ENCODE measurements around the gene SOCS3.
"Not testable (repeated sequence)": the region's sequence is repeated elsewhere in the genome, so short reads cannot be mapped to it uniquely, and the experiment has no call there.

SOCS3 gene

GRCh38 chr17:78349891-78350642, 9.8 kb downstream of the SOCS3 start:
- DNase-seq (ENCODE audit: low read depth in 2 of 2) = no peak

GRCh38 chr17:78348055-78348770, 11.7 kb downstream of the SOCS3 start:
- no peak for DNase-seq (ENCODE audit: low read depth in 2 of 2)

GRCh38 chr17:78347453-78347852, 12.4 kb downstream of the SOCS3 start:
- DNase-seq (ENCODE audit: low read depth in 2 of 2) = no peak

GRCh38 chr17:78346605-78347250, 13.1 kb downstream of the SOCS3 start:
- no peak for DNase-seq (ENCODE audit: low read depth in 2 of 2)

- no peak for DNase-seq (ENCODE audit: low read depth in 2 of 2)
These were observed 13.9 kb downstream of the SOCS3 start for GRCh38 chr17:78345791-78346494.

GRCh38 chr17:78345172-78345571, 14.7 kb downstream of the SOCS3 start:
- no peak for DNase-seq (ENCODE audit: low read depth in 2 of 2)

GRCh38 chr17:78344666-78345065, 15.2 kb downstream of the SOCS3 start:
- DNase-seq (ENCODE audit: low read depth in 2 of 2) = no peak

- DNase-seq (ENCODE audit: low read depth in 2 of 2) = peak; percentile 47 to 64
These were observed 16.2 kb downstream of the SOCS3 start for GRCh38 chr17:78343543-78344201.

- DNase-seq (ENCODE audit: low read depth in 2 of 2) = no peak
These were observed 16.7 kb downstream of the SOCS3 start for GRCh38 chr17:78343187-78343542.

GRCh38 chr17:78342449-78343186, 17.3 kb downstream of the SOCS3 start:
- no peak for DNase-seq (ENCODE audit: low read depth in 2 of 2)

- DNase-seq (ENCODE audit: low read depth in 2 of 2) = no peak
These were observed 18.1 kb downstream of the SOCS3 start for GRCh38 chr17:78341559-78342448.

GRCh38 chr17:78340183-78340955, 19.5 kb downstream of the SOCS3 start:
- no peak for DNase-seq (ENCODE audit: low read depth in 2 of 2)

GRCh38 chr17:78338486-78339259, 21.2 kb downstream of the SOCS3 start:
- DNase-seq (ENCODE audit: low read depth in 2 of 2) = no peak

GRCh38 chr17:78337244-78338109, 22.4 kb downstream of the SOCS3 start:
- no peak for DNase-seq (ENCODE audit: low read depth in 2 of 2)

- no peak for DNase-seq (ENCODE audit: low read depth in 2 of 2)
These were observed 24.7 kb downstream of the SOCS3 start for GRCh38 chr17:78335209-78335608.

- no peak for DNase-seq (ENCODE audit: low read depth in 2 of 2)
These were observed 26.9 kb downstream of the SOCS3 start for GRCh38 chr17:78332991-78333390.

- not testable (repeated sequence) for DNase-seq (ENCODE audit: low read depth in 2 of 2)
These were observed 28.5 kb downstream of the SOCS3 start for GRCh38 chr17:78331355-78331754.
